MCF 10A (cell line): ENCODE measurements around the gene CPNE5. TPM values are rescaled to one million over a fixed set of nuclear protein-coding genes. Genes with fewer than 3 reads are reported as not detected.
A peak's percentile ranks its signal among the peaks of the same experiment; 100 is the strongest.

ENCODE experiments used
- Bru-seq: library from RNA; stranded (reverse); fragments of 400-500 nt; gene quantifications from one replicate; lab custom pipeline; 2021; lab: Mats Ljungman, UMichigan
- BruChase-seq, 2 experiments: library from RNA; stranded (reverse); fragments of 400-500 nt; gene quantifications; one replicate each; lab custom pipeline; 2021; lab: Mats Ljungman, UMichigan
- BruUV-seq: library from RNA; stranded (reverse); fragments of 400-500 nt; replicated peaks from 2 replicates; lab custom pipeline; 2021; lab: Mats Ljungman, UMichigan
- CTCF ChIA-PET: fragments of 300-600 bp; sonication (Branson Sonifier 250); formaldehyde crosslinking; extraction: SDS; loops from one replicate; lab custom pipeline; 2021; ENCODE audit warnings: antibody characterized with exemption, inconsistent platforms; lab: Yijun Ruan, JAX
- POLR2A ChIA-PET: fragments of 300-600, 350-650 bp; sonication (Branson Sonifier 250); formaldehyde crosslinking; extraction: SDS; loops from one replicate; lab custom pipeline; 2020; ENCODE audit warnings: antibody characterized with exemption, inconsistent platforms; lab: Yijun Ruan, JAX
- DNase-seq: peaks from one replicate; pipeline ENCODE4 v3.0.0-alpha.2; 2018; ENCODE audit not compliant: unreplicated experiment
- H3K27ac Mint-ChIP-seq: one replicate; pipeline ENCODE4 v1.8.0; 2022; ENCODE audit warnings: mild to moderate bottlenecking, low read depth, mixed read lengths; ENCODE audit not compliant: unreplicated experiment
- H3K27me3 Mint-ChIP-seq: one replicate; pipeline ENCODE4 v1.8.0; 2022; ENCODE audit warnings: mixed read lengths; ENCODE audit not compliant: insufficient read depth, unreplicated experiment
- H3K36me3 Mint-ChIP-seq: one replicate; pipeline ENCODE4 v1.8.0; 2022; ENCODE audit warnings: mild to moderate bottlenecking, moderate library complexity, mixed read lengths; ENCODE audit not compliant: insufficient read depth, unreplicated experiment
- H3K4me1 Mint-ChIP-seq: one replicate; pipeline ENCODE4 v1.8.0; 2022; ENCODE audit warnings: mixed read lengths; ENCODE audit not compliant: insufficient read depth, unreplicated experiment
- H3K4me3 Mint-ChIP-seq: one replicate; pipeline ENCODE4 v1.8.0; 2022; ENCODE audit warnings: mild to moderate bottlenecking, moderate library complexity, mixed read lengths; ENCODE audit not compliant: unreplicated experiment
- H3K9me3 Mint-ChIP-seq: one replicate; pipeline ENCODE4 v1.8.0; 2022; ENCODE audit warnings: mixed read lengths; ENCODE audit not compliant: unreplicated experiment
- CTCF ChIP-seq: fragments of 200-600 bp; IDR thresholded peaks from one replicate; pipeline ENCODE4 v1.8.0; 2022; ENCODE audit warnings: antibody characterized with exemption, mild to moderate bottlenecking; ENCODE audit not compliant: unreplicated experiment
- intact Hi-C: fragments of 100-400 bp; cut with micrococcal nuclease; formaldehyde crosslinking; loops from 2 replicates; pipeline ENCODE4 v1.14.1; 2022
- long read RNA-seq: library from polyadenylated mRNA; stranded (forward); transcript quantifications from one replicate; pipeline ENCODE4 v2.0.0, GENCODE V29; 2022
- total RNA-seq: library from RNA; stranded (reverse); gene quantifications from 2 replicates; pipeline ENCODE4 v1.2.3, GENCODE V29; 2022

The CPNE5 gene
- total RNA-seq (not detected in 2 replicates), Bru-seq, nascent RNA (percentile 8 among the genes with signal in this experiment), BruChase-seq, experiment 1, labeled RNA remaining after a 6-hour chase (percentile 10 among the genes with signal in this experiment), BruChase-seq, experiment 2, labeled RNA remaining after a 2-hour chase (percentile 9 among the genes with signal in this experiment)
- long read RNA-seq: 0 reads

DNA sequence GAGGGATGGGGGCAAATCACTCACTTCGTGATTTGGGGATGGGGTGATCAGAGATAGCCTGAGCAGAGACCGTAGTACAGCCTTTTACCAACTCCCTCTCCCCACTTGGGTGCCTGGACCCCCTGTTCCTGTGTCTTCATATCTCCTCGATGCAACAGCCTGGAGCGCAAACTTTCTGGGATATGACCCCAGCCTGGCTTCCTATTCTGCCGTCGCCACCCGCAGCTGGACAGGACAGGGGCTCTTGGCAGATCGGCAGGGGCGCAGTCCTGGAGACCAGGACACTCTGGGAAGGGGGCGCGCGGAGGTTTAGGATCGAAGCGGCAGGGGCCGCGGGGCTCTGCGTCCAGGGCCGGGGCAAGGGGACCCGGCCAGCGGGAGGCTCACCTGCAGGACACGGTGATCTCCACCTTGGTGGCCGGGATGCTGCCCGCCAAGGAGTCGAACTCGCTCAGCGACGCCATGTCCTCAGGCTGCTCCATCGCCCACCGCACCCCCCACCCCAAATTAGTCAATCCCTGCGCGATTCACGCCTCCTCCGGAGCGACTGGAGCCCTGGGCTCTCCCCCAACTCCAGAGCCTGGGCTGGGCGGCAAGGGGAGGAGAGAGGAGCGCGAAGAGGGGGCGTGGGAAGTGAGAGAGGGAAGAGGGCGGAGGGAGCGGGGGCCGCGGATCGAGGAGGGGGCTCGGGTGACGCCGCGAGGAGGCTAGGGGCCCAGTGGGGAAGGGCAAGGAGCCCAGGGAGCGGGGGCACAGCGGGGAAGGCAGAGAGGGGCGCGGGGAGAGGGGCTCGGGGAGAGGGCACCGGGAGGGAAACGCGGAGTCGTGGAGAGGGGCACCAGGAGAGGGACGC is at the start of gene CPNE5:
Gene CPNE5 (minus strand): TSS at position 549 of the 853 bp plus-strand sequence. CDS start 67 bp downstream, at position 482.
- peak within 1 kb of the TSS; percentile 51 for H3K4me3 Mint-ChIP-seq
- peaks cover 15% of the 10 kb centered on the region for H3K27me3 Mint-ChIP-seq
- H3K4me1 Mint-ChIP-seq: no peaks in the 10 kb centered on the region
- ChIA-PET POLR2A (no interaction called here), CTCF (no interaction called here)
- intact Hi-C loops: no loop called here
- no peak for DNase-seq
- BruUV-seq: no TSS peak
- no peaks in the 10 kb centered on the region for H3K9me3 Mint-ChIP-seq
- no peak within 1 kb of the TSS for H3K27ac Mint-ChIP-seq
- no peaks in the 10 kb centered on the region for H3K36me3 Mint-ChIP-seq
- TF ChIP-seq CTCF: no peak

- no TSS peak for BruUV-seq
- no peak overlapping the region for H3K27ac Mint-ChIP-seq
- CTCF ChIA-PET: interaction anchor here (0.8 to 2.4 kb wide), 3 partner anchors 130 to 1002 kb away, joined by 3 to 12 read pairs (median 5); no protein-coding TSS in a partner anchor
- H3K27me3 Mint-ChIP-seq: no peaks in the 10 kb centered on the region
- no peak for DNase-seq
- peaks cover 15% of the 10 kb centered on the region for H3K36me3 Mint-ChIP-seq
- H3K4me3 Mint-ChIP-seq: no peak overlapping the region
- intact Hi-C loops: loop anchor here (10.0 kb wide), 1 partner anchor 327 kb away; no protein-coding TSS in a partner anchor
- H3K4me1 Mint-ChIP-seq: peaks cover 16% of the 10 kb centered on the region
- no peak for TF ChIP-seq CTCF
- no peaks in the 10 kb centered on the region for H3K9me3 Mint-ChIP-seq
- POLR2A ChIA-PET: interaction anchor here (1.1 to 2.3 kb wide), 4 partner anchors 14 to 130 kb away, joined by 3 to 9 read pairs (median 3); partner anchors contain the start of genes MTCH1 and PPIL1
These were observed 48.9 kb upstream of the CPNE5 start for GRCh38 chr6:36888115-36888643.

DNA sequence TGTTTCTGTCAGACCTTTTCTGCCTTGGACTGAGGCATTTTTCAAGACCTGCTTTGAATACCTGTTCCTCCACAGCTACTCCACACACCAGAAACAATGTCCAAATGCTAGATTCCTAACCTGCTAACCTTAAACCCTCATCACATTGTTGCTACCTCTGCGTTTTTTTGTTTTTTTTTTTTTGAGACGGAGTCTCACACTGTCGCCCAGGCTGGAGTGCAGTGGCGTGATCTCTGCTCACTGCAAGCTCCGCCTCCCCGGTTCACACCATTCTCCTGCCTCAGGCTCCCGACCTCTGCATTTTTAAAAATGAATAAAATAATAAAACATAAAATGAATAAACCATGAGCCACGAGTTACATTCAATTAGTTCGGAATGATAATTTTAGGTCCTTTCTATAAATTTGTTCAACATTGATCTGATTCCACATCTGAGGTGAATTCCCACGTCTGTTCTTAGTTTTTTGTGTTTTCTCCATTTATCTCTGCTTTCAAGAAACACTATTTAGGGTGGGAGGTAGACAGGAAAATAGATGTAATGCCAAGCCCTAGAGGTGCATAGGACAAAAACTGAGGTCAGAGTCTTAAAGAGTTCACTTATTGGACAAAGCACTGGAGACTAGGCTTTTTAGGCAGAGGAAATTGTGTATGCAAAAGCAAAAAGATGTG is 47.8 kb upstream of the CPNE5 start:
- peak overlapping the region; percentile 80 for H3K4me3 Mint-ChIP-seq
- peak overlapping the region; percentile 77 for H3K27ac Mint-ChIP-seq
- ChIA-PET CTCF (interaction anchor here (0.6 to 1.1 kb wide), 3 partner anchors 27 to 1003 kb away, joined by 3 to 4 read pairs (median 3); no protein-coding TSS in a partner anchor), POLR2A (interaction anchor here (0.6 to 0.7 kb wide), 2 partner anchors 22 to 99 kb away, joined by 3 read pairs; partner anchors contain the start of gene MTCH1)
- H3K27me3 Mint-ChIP-seq: no peaks in the 10 kb centered on the region
- no peak for DNase-seq
- no TSS peak for BruUV-seq
- peaks cover 16% of the 10 kb centered on the region for H3K4me1 Mint-ChIP-seq
- no peaks in the 10 kb centered on the region for H3K9me3 Mint-ChIP-seq
- no peak for TF ChIP-seq CTCF
- intact Hi-C loops: loop anchor here (10.0 kb wide), 1 partner anchor 328 kb away; no protein-coding TSS in a partner anchor
- H3K36me3 Mint-ChIP-seq: peaks cover 8% of the 10 kb centered on the region
